Fibroblast of villous mesenchyme (primary cell): Measurements from ENCODE around the gene RAD51B. TPM values are rescaled to one million over a fixed set of nuclear protein-coding genes. Genes with fewer than 3 reads are reported as not detected.

Experiments used
- DNase-seq: peaks from one replicate; pipeline ENCODE4 v3.0.0-alpha.2; 2010; ENCODE audit warnings: low read depth
- H3K4me3 ChIP-seq: 2 replicates; pipeline ENCODE4 v1.5.1; 2011; ENCODE audit warnings: low read depth, mild to moderate bottlenecking, low read length
- CTCF ChIP-seq: IDR thresholded peaks from 2 replicates; pipeline ENCODE4 v1.5.1; 2012; ENCODE audit warnings: low read depth, mild to moderate bottlenecking, low read length; ENCODE audit not compliant: insufficient read depth
- total RNA-seq: library from RNA; depleted of rRNA; stranded (reverse); fragments of >200 nt; gene quantifications from 2 replicates; pipeline ENCODE4 v1.2.3, GENCODE V29; 2012

RAD51B gene
- total RNA-seq, 1 donor, result 22.0 TPM

DNA sequence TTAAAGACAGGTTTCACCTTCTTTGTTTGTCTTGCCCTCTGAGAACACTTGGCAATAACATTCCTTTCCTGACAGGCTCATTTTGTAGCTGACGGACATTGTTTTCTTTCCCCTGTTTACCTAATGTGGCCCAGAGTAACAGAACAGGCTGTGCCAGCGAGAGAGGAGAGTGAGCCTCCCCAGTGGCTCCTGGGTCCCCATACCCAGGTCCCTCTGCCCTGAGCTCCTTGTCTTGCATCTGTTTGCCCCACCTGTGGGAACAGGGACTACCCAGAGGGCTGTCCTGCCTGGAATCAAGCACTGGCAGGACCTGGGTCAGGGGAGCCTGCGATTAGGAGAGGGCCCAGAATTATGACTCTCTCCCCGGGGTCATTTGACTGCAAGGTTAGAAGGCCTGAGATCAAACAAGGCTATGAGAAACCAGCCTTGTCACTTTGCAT lies 750.4 kb downstream of the RAD51B start:
- no peak for TF ChIP-seq CTCF
- no peak overlapping the region for H3K4me3 ChIP-seq
- no peak for DNase-seq

DNA sequence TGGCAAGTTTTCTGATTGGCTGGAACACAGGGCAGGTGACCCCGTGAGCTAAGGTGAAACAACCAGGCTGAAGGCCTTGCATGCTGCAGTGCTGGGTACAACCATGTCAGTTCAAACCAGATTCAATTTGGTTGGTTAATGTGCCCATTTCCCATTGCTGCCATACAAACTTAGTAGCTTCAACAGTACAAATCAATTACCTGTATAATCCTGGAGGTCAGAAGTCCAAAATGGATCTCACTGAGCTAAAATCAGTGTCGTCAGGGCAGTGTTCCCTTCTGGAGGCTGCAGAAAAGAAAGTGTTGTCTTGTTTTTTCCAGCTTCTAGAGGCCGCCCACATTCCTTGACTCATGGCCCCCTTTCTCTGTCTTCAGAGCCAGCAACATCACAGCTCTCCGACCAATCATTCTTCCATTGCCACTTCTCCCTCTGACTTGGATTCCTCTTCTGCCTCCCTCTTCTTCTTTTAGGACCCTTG lies 751.6 kb downstream of the RAD51B start:
- no peak for DNase-seq
- TF ChIP-seq CTCF, result no peak
- H3K4me3 ChIP-seq, result no peak overlapping the region

DNA sequence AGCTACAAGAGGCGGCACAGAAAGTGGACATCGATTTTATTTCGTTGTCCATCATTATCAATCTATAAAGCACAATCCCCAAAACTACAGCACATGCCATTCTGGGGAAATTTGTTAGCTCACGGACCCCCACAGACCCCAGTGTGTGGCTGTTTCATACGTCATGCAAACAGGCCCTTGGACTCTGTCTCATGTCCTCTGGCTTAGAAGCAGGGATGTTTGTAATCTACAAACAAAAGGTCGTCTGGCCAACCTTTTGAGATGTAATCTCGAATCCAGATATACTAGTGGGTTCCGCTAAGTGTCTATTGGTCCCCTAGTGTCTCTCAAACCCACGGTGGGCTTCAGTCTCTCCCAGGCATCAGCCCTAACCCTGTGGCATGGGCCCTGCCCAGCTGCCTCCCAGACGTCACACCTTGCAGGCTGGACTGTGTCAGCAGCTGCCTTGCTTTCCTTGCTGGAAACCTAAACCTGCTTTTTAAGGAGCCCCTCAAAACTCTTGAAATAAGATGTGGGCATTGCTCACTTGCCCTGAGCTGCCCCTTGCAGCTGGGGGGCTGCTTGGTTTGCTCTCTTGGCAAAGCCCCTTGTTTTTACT lies 752.4 kb downstream of the RAD51B start:
- no peak for TF ChIP-seq CTCF
- no peak overlapping the region for H3K4me3 ChIP-seq
- no peak for DNase-seq

DNA sequence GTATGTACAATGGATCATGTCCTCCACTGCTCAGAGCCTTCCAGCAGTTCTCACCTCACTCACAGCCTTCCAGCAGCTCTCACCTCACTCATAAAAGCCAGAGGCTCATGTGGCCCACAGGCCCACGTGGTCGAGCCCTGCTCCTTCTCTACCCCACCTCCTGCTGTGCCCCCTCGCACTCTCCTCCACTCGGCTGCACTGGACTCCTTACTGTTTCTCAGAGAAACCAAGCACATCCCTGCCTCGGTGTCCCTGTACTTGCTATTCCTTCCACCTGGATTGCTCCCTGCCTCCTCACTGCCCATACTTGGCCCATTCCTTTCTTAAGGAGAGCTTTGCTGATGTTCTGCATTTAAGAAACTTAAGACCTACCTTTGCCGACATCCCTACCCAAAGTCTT lies 753.5 kb downstream of the RAD51B start:
- TF ChIP-seq CTCF, result no peak
- no peak overlapping the region for H3K4me3 ChIP-seq
- no peak for DNase-seq

DNA sequence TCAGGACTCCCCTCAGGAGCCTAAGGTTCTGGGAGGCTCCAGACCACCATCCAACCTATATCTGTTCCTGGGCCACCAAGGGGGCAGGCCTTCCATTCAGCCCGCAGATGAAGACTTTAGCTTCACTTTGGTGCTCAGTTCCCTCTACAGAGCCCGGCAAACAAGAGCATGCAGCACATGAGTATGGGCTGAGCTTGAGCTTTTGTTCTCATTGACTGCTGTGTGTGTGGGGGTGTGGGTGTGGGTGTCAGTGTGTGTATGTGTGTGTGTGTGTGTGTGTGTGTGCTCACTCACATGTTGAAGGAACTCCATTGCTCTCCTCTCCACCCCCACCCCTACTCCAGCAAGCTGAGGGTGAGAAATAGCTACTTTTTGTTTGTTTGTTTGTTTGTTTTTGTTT lies 754.1 kb downstream of the RAD51B start:
- DNase-seq, result no peak
- H3K4me3 ChIP-seq, result no peak overlapping the region
- no peak for TF ChIP-seq CTCF

DNA sequence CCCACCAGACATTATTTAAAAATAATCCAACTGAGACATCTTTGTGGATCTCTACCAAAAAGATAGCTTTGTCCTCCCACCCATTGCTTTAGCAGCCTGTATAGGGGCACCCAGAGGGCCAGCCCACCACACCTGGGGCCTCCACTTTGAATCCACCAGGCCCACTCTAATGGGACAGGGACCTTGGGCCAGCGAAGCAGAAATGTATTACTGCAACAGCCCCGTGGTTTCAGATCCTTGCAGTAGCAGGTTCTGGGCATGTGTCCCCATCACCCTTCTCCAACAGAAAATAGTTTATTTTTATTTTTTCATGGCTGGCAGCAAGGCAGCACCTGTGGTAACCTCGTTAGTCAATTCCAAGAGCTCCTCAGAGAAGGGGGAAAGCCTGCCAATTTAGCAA lies 754.9 kb downstream of the RAD51B start:
- H3K4me3 ChIP-seq, result no peak overlapping the region
- no peak for TF ChIP-seq CTCF
- DNase-seq, result no peak

DNA sequence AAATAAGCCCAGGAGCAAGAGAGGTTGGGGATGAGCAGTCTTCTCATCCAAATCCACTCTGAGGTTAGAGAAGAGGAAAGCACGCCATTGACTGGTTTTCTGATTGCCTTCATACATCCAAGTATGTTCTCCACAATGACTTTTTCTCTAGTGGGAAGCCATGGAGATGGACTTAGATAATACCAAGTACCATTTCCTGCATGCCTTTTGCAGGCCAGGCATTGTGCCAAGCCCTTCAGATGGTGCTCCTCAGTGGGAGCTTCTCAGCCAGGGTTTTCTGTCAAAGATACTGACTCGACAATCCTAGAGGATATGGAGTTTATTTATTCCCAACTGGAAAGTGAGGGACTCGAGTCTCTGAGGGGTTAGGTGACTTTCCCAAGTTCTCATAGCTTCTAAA lies 755.3 kb downstream of the RAD51B start:
- DNase-seq, result peak; percentile 78
- TF ChIP-seq CTCF, result no peak
- no peak overlapping the region for H3K4me3 ChIP-seq
